Neural cell (in vitro differentiated cells): ENCODE results near the gene SRPK1. TPM values are rescaled to one million over a fixed set of nuclear protein-coding genes. Genes with fewer than 3 reads are reported as not detected.

Experiments
- H2AFZ ChIP-seq: fragments of 200-600, 300-800 bp; sonication (generic), shearing (Covaris generic); 2 replicates; pipeline ENCODE4 v1.6.0; 2014; ENCODE audit warnings: low read depth, mild to moderate bottlenecking, antibody characterized with exemption, low read length, moderate library complexity
- H3F3A ChIP-seq: fragments of 200-600 bp; shearing (Covaris generic); 2 replicates; pipeline ENCODE4 v1.6.1; 2016; ENCODE audit warnings: mild to moderate bottlenecking, moderate library complexity, mixed read lengths, antibody characterized with exemption, low read length; ENCODE audit not compliant: insufficient read depth, poor library complexity, severe bottlenecking
- H3K27ac ChIP-seq: fragments of 200-600, 300-800 bp; sonication (generic), shearing (Covaris generic); 2 replicates; pipeline ENCODE4 v1.5.1; 2014; ENCODE audit warnings: mild to moderate bottlenecking, low read length, moderate library complexity
- H3K27me3 ChIP-seq: fragments of 300-800, 200-600 bp; sonication (generic), shearing (Covaris generic); 2 replicates; pipeline ENCODE4 v1.6.0; 2014; ENCODE audit warnings: mild to moderate bottlenecking, low read depth, low read length, moderate library complexity; ENCODE audit not compliant: insufficient read depth
- H3K36me3 ChIP-seq: fragments of 300-800, 200-600 bp; sonication (generic), shearing (Covaris generic); 2 replicates; pipeline ENCODE4 v1.5.1; 2014; ENCODE audit warnings: mild to moderate bottlenecking, antibody characterized with exemption, low read length, moderate library complexity; ENCODE audit not compliant: insufficient read depth
- H3K4me2 ChIP-seq: fragments of 300-800, 200-600 bp; sonication (generic), shearing (Covaris generic); 2 replicates; pipeline ENCODE4 v1.6.0; 2014; ENCODE audit warnings: mild to moderate bottlenecking, low read length
- H3K4me3 ChIP-seq: fragments of 300-800, 200-600 bp; sonication (generic), shearing (Covaris generic); 2 replicates; pipeline ENCODE4 v1.5.1; 2014; ENCODE audit warnings: mild to moderate bottlenecking, low read length, moderate library complexity
- H3K79me2 ChIP-seq: fragments of 200-600 bp; shearing (Covaris generic); replicated peaks from 2 replicates; pipeline ENCODE4 v1.6.0; 2014; ENCODE audit warnings: mild to moderate bottlenecking, low read length, moderate library complexity; ENCODE audit not compliant: insufficient read depth
- H3K9ac ChIP-seq: fragments of 300-800, 200-600 bp; sonication (generic), shearing (Covaris generic); 2 replicates; pipeline ENCODE4 v1.6.1; 2016; ENCODE audit warnings: mild to moderate bottlenecking, low read length, mixed read lengths
- H3K9me2 ChIP-seq: fragments of 200-600 bp; shearing (Covaris generic); 2 replicates; pipeline ENCODE4 v1.6.1; 2016; ENCODE audit warnings: mild to moderate bottlenecking, low read length, mixed read lengths; ENCODE audit not compliant: insufficient read depth
- H3K9me3 ChIP-seq: fragments of 200-600, 300-800 bp; sonication (generic), shearing (Covaris generic); 2 replicates; pipeline ENCODE4 v1.6.1; 2016; ENCODE audit warnings: mild to moderate bottlenecking, mixed run types, low read length, moderate library complexity, mixed read lengths
- H4K20me1 ChIP-seq: fragments of 200-600 bp; shearing (Covaris generic); 2 replicates; pipeline ENCODE4 v1.6.1; 2016; ENCODE audit warnings: mild to moderate bottlenecking, mixed run types; ENCODE audit not compliant: insufficient read depth
- EP300 ChIP-seq: fragments of 450-650 bp; conservative IDR thresholded peaks from 2 replicates; pipeline ENCODE4 v1.6.1; 2014; ENCODE audit warnings: antibody characterized with exemption, mild to moderate bottlenecking, moderate library complexity; ENCODE audit not compliant: poor library complexity, severe bottlenecking
- EZH2 ChIP-seq: fragments of 200-600, 300-800 bp; shearing (Covaris generic), sonication (generic); IDR thresholded peaks from 2 replicates; pipeline ENCODE4 v1.6.1; 2014; ENCODE audit warnings: antibody characterized with exemption, low read length, borderline replicate concordance, mild to moderate bottlenecking; ENCODE audit not compliant: insufficient read depth, poor library complexity, severe bottlenecking
- MXI1 ChIP-seq: fragments of 450-650 bp; conservative IDR thresholded peaks from 2 replicates; pipeline ENCODE4 v1.6.1; 2014; ENCODE audit warnings: antibody characterized with exemption, mild to moderate bottlenecking; ENCODE audit not compliant: poor library complexity, severe bottlenecking
- POLR2AphosphoS5 ChIP-seq: IDR thresholded peaks from 2 replicates; pipeline ENCODE4 v1.6.1; 2012
- RAD21 ChIP-seq: fragments of 450-650 bp; conservative IDR thresholded peaks from 2 replicates; pipeline ENCODE4 v1.6.1; 2014; ENCODE audit warnings: antibody characterized with exemption, mild to moderate bottlenecking, moderate library complexity
- SMC3 ChIP-seq: fragments of 450-650 bp; conservative IDR thresholded peaks from 2 replicates; pipeline ENCODE4 v1.6.1; 2014; ENCODE audit warnings: antibody characterized with exemption, mild to moderate bottlenecking, moderate library complexity; ENCODE audit not compliant: poor library complexity
- TAF1 ChIP-seq: IDR thresholded peaks from 2 replicates; pipeline ENCODE4 v1.6.1; 2012; ENCODE audit warnings: low read depth
- polyA plus RNA-seq: library from polyadenylated mRNA; depleted of rRNA; stranded (reverse); fragments of >200 nt; gene quantifications from 2 replicates; pipeline ENCODE4 v1.2.3, GENCODE V29; 2014
- TF ChIP-seq, protein P1 (sequence below): fragments of 450-650 bp; IDR thresholded peaks from 2 replicates; pipeline ENCODE4 v1.5.1; 2014; ENCODE audit warnings: antibody characterized with exemption, mild to moderate bottlenecking, moderate library complexity; ENCODE audit not compliant: poor library complexity, severe bottlenecking
- TF ChIP-seq, protein P2 (sequence below): IDR thresholded peaks from 2 replicates; pipeline ENCODE4 v1.6.1; 2012; ENCODE audit warnings: borderline replicate concordance

Gene SRPK1
- polyA plus RNA-seq, 1 donor from 2014 or later, result 39.9 TPM

DNA sequence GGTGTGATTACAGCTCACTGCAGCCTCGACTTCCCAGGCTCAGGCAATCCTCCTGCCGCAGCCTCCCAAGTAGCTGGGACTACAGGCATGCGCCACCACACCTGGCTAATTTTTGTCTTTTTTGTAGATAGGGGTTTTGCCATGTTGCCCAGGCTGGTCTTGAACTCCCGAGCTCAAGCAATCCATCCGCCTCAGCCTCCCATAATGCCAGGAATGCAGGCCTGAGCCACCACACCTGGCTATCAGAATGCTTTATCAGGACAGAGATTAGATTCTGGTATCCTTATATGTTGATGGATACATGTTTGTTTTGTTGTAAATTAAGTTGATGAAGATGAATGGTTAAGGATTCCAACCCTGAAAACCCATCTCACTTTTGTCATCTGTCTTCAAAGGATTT lies 91.6 kb downstream of the SRPK1 start:
- Histone ChIP-seq H3F3A (no peaks in the 10 kb centered on the region), H3K79me2 (no peaks in the 10 kb centered on the region), H3K9me2 (no peaks in the 10 kb centered on the region), H3K4me2 (no peak overlapping the region), H3K27ac (no peak overlapping the region), H3K4me3 (no peak overlapping the region), H3K9me3 (no peaks in the 10 kb centered on the region), H2AFZ (no peak overlapping the region), H3K36me3 (no peaks in the 10 kb centered on the region), H3K27me3 (no peaks in the 10 kb centered on the region), H3K9ac (no peak overlapping the region), H4K20me1 (no peaks in the 10 kb centered on the region)
- TF ChIP-seq, protein P1, sequence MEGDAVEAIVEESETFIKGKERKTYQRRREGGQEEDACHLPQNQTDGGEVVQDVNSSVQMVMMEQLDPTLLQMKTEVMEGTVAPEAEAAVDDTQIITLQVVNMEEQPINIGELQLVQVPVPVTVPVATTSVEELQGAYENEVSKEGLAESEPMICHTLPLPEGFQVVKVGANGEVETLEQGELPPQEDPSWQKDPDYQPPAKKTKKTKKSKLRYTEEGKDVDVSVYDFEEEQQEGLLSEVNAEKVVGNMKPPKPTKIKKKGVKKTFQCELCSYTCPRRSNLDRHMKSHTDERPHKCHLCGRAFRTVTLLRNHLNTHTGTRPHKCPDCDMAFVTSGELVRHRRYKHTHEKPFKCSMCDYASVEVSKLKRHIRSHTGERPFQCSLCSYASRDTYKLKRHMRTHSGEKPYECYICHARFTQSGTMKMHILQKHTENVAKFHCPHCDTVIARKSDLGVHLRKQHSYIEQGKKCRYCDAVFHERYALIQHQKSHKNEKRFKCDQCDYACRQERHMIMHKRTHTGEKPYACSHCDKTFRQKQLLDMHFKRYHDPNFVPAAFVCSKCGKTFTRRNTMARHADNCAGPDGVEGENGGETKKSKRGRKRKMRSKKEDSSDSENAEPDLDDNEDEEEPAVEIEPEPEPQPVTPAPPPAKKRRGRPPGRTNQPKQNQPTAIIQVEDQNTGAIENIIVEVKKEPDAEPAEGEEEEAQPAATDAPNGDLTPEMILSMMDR, result no peak
- no peak for TF ChIP-seq EP300
- no peak for TF ChIP-seq POLR2AphosphoS5
- TF ChIP-seq RAD21, result no peak
- no peak for TF ChIP-seq MXI1
- no peak for TF ChIP-seq EZH2
- TF ChIP-seq, protein P2, sequence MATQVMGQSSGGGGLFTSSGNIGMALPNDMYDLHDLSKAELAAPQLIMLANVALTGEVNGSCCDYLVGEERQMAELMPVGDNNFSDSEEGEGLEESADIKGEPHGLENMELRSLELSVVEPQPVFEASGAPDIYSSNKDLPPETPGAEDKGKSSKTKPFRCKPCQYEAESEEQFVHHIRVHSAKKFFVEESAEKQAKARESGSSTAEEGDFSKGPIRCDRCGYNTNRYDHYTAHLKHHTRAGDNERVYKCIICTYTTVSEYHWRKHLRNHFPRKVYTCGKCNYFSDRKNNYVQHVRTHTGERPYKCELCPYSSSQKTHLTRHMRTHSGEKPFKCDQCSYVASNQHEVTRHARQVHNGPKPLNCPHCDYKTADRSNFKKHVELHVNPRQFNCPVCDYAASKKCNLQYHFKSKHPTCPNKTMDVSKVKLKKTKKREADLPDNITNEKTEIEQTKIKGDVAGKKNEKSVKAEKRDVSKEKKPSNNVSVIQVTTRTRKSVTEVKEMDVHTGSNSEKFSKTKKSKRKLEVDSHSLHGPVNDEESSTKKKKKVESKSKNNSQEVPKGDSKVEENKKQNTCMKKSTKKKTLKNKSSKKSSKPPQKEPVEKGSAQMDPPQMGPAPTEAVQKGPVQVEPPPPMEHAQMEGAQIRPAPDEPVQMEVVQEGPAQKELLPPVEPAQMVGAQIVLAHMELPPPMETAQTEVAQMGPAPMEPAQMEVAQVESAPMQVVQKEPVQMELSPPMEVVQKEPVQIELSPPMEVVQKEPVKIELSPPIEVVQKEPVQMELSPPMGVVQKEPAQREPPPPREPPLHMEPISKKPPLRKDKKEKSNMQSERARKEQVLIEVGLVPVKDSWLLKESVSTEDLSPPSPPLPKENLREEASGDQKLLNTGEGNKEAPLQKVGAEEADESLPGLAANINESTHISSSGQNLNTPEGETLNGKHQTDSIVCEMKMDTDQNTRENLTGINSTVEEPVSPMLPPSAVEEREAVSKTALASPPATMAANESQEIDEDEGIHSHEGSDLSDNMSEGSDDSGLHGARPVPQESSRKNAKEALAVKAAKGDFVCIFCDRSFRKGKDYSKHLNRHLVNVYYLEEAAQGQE, result no peak
- no peak for TF ChIP-seq TAF1
- TF ChIP-seq SMC3, result no peak

DNA sequence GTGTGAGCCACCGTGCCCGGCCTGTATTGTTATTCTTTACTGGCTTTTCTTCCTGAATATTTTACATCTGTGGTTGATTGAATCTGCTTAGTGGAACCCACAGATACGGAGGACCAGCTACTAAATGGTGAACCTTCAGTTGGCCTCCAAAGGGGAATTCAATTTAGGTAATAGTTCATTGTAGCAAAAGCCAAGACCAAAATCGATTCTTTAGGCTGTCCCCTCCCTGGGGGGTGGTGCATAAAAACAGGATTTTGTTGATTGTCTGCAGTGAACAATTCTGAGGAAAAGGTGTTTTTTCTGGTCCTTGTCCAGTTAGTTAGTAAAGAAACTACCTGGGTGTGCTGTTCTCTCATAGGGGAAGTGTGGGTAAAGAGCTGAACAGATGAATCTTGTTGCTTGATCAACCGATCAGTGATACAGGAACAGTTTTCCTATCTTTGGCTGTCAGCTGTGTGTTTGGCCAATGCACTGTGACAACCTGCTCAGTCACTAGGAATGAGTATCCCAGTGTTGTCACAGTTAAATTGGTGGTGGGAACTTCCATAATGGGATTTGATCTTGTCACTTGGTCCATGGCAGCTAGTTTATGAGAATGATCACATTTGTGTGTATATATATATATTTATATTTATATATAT lies 96.2 kb downstream of the SRPK1 start:
- TF ChIP-seq MXI1 (no peak), EP300 (no peak), POLR2AphosphoS5 (no peak), SMC3 (no peak), RAD21 (no peak), EZH2 (no peak), TAF1 (no peak)
- TF ChIP-seq, protein P1, result no peak
- TF ChIP-seq, protein P2, result no peak
- no peak overlapping the region for H2AFZ ChIP-seq

More for the DNA sequence above, 96.2 kb downstream of the SRPK1 start:
- H3F3A ChIP-seq, result no peaks in the 10 kb centered on the region
- no peaks in the 10 kb centered on the region for H3K9me3 ChIP-seq
- no peaks in the 10 kb centered on the region for H3K36me3 ChIP-seq
- H3K4me3 ChIP-seq, result no peak overlapping the region
- H3K9me2 ChIP-seq, result no peaks in the 10 kb centered on the region
- no peaks in the 10 kb centered on the region for H3K27me3 ChIP-seq
- H3K9ac ChIP-seq, result no peak overlapping the region
- H4K20me1 ChIP-seq, result no peaks in the 10 kb centered on the region
- no peak overlapping the region for H3K27ac ChIP-seq
- no peaks in the 10 kb centered on the region for H3K79me2 ChIP-seq
- no peak overlapping the region for H3K4me2 ChIP-seq
